Natural killer cell treated with Interleukin-12 subunit alpha and Interleukin-12 subunit beta and Interleukin-15 and Interleukin-18, amount 100 ng/mL, for 72 hours (primary cell): ENCODE results near the gene WNT2B. TPM values are rescaled to one million over a fixed set of nuclear protein-coding genes. Genes with fewer than 3 reads are reported as not detected.

Experiments used
- ATAC-seq, 2 donors: fragments of 150-1000 bp; cut with Tn5 transposase in 1 of 2; sonication (Bioruptor Pico), chemical (Tn5 transposase) in 1 of 2; 2 replicates each; pipeline ENCODE4 v1.10.0; 2021
- DNase-seq: peaks from one replicate; pipeline ENCODE4 v3.0.0; 2022; ENCODE audit warnings: low spot score
- H3K27ac Mint-ChIP-seq, 2 donors: 1 replicate in 1 of 2; 2 replicates in 1 of 2; pipeline ENCODE4 v1.8.0; 2022; ENCODE audit warnings: mixed read lengths in 2 of 2, mild to moderate bottlenecking in 1 of 2, moderate library complexity in 1 of 2
- H3K27me3 Mint-ChIP-seq, 2 donors: 1 replicate in 1 of 2; 2 replicates in 1 of 2; pipeline ENCODE4 v1.8.0; 2022; ENCODE audit warnings: mixed read lengths in 2 of 2
- H3K36me3 Mint-ChIP-seq: one replicate; pipeline ENCODE4 v1.8.0; 2022; ENCODE audit warnings: mixed read lengths
- H3K4me1 Mint-ChIP-seq, 2 donors: 1 replicate in 1 of 2; 2 replicates in 1 of 2; pipeline ENCODE4 v1.8.0; 2022; ENCODE audit warnings: low read depth in 2 of 2, mixed read lengths in 2 of 2, mild to moderate bottlenecking in 1 of 2
- H3K4me3 Mint-ChIP-seq: one replicate; pipeline ENCODE4 v1.8.0; 2022; ENCODE audit warnings: mixed read lengths
- H3K9me3 Mint-ChIP-seq: 2 replicates; pipeline ENCODE4 v1.8.0; 2022; ENCODE audit warnings: mixed read lengths
- total RNA-seq, 2 donors: library from RNA; stranded (reverse); gene quantifications; one replicate each; pipeline ENCODE4 v1.2.3, GENCODE V29; 2022

Gene WNT2B
- total RNA-seq, 2 donors from 2014 or later, result 0.14 to 0.86 TPM

DNA sequence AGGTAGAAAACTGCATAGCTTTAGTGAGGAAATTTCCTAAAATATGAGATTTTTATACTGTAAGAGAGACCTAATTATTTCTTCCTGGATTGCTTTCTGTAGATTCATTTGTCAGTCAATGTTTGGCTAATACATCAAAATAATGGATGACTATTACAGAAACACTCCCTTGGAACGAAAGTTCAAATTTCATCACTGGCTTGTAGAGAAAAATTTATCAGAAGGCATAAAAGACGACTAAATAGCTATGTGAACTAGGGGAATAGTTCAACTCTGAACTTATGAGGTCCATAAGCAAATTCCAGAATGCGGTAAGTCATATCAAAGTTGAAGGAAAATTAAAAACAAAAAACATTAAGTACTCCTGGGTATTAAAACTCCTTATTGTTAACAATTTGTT lies 36.0 kb downstream of the WNT2B start:
- Mint-ChIP-seq H3K4me3 (no peak overlapping the region), H3K27ac (no peak overlapping the region), H3K36me3 (peaks cover 6% of the 10 kb centered on the region), H3K27me3 (no peaks in the 10 kb centered on the region), H3K9me3 (no peaks in the 10 kb centered on the region), H3K4me1 (no peaks in the 10 kb centered on the region)
- ATAC-seq (no peak), DNase-seq (no peak)

- Mint-ChIP-seq H3K27me3 (no peaks in the 10 kb centered on the region), H3K4me1 (no peaks in the 10 kb centered on the region), H3K27ac (no peak overlapping the region), H3K4me3 (no peak overlapping the region), H3K9me3 (no peaks in the 10 kb centered on the region), H3K36me3 (no peaks in the 10 kb centered on the region)
- no peak for DNase-seq
- ATAC-seq, result no peak
Observed at GRCh38 chr1:112546076-112546475, 37.3 kb downstream of the WNT2B start.

DNA sequence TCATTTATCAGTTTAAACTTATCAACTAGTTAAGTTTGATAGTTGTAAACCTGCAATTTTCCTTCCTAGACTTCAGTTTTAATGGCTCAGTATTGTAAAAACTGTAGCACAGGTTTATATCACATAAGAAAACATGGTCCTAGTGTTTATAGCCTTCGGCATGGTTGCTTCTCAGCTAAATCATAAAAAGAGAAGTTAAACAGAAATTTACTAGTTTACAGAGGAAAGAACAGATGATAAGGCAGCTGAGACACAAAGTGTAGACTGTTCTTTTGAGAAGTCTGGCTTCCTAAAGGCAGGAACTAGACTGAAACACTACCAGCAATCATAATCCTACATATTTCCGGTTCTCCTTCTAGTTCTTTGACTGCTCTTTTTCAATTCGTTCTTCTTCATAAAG lies 39.8 kb downstream of the WNT2B start:
- Mint-ChIP-seq H3K4me3 (no peak overlapping the region), H3K27me3 (no peaks in the 10 kb centered on the region), H3K4me1 (no peaks in the 10 kb centered on the region), H3K9me3 (no peaks in the 10 kb centered on the region), H3K36me3 (no peaks in the 10 kb centered on the region), H3K27ac (no peak overlapping the region)
- DNase-seq (no peak), ATAC-seq (no peak)

GRCh38 chr1:112549590-112549989 lies 40.8 kb downstream of the WNT2B start:
- no peak for ATAC-seq
- no peaks in the 10 kb centered on the region for H3K36me3 Mint-ChIP-seq
- no peaks in the 10 kb centered on the region for H3K4me1 Mint-ChIP-seq
- DNase-seq, result no peak
- no peak overlapping the region for H3K4me3 Mint-ChIP-seq
- H3K9me3 Mint-ChIP-seq, result no peaks in the 10 kb centered on the region
- H3K27ac Mint-ChIP-seq, result no peak overlapping the region
- H3K27me3 Mint-ChIP-seq, result no peaks in the 10 kb centered on the region

GRCh38 chr1:112554411-112554810 lies 45.6 kb downstream of the WNT2B start:
- no peak for DNase-seq

GRCh38 chr1:112557385-112557784 lies 48.6 kb downstream of the WNT2B start:
- Mint-ChIP-seq H3K27me3 (no peaks in the 10 kb centered on the region), H3K27ac (no peak overlapping the region), H3K4me1 (peaks cover 3 to 7% of the 10 kb centered on the region in 2 donors), H3K9me3 (no peaks in the 10 kb centered on the region), H3K4me3 (no peak overlapping the region), H3K36me3 (no peaks in the 10 kb centered on the region)
- peak in 1 of 2 donors; percentile 70 for ATAC-seq
- no peak for DNase-seq

More at GRCh38 chr1:112554411-112554810, 45.6 kb downstream of the WNT2B start:
- ATAC-seq, result no peak
- Mint-ChIP-seq H3K4me1 (peaks cover 3 to 7% of the 10 kb centered on the region in 2 donors), H3K9me3 (no peaks in the 10 kb centered on the region), H3K27ac (no peak overlapping the region), H3K27me3 (no peaks in the 10 kb centered on the region), H3K4me3 (no peak overlapping the region), H3K36me3 (no peaks in the 10 kb centered on the region)

DNA sequence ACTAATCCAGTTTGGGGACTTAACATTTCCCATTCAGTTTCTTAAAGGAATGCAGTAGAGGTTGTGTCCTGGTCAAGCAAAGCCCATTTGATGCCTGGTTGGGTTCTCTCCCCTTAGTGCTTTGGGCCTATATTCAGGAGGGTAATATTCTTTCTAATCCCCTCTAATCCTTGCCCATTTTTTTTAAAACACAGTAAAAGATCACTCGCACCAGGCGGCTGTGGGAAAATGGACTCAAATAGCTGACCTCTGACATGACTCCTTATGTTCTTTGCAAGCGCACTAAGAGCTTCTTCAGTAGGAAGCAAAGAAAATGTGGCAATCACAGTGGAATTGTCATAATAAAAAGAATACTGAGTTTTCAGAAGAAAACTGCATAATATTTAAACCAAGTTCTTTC lies 49.9 kb downstream of the WNT2B start:
- Mint-ChIP-seq H3K4me3 (no peak overlapping the region), H3K27me3 (no peaks in the 10 kb centered on the region), H3K9me3 (no peaks in the 10 kb centered on the region), H3K4me1 (peaks cover 3 to 7% of the 10 kb centered on the region in 2 donors), H3K36me3 (no peaks in the 10 kb centered on the region), H3K27ac (no peak overlapping the region)
- DNase-seq (no peak), ATAC-seq (no peak)

DNA sequence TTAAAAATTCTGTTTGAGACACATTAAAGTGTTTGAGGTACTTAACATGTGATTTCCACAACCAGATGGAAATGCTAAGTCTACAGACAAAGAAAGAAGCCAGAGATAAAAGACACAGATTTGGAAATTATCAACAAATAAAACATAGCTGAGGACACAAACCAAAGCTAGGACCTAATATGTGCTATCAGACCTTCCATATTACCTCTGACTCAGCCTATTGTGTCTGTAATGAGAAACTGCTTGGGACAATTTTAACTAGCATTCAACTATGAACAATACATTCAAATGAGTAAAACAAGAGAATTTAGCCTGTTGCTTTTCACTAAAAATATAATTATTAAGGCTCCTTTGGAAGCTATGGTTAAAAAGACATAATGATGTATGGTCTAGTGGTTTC lies 54.6 kb downstream of the WNT2B start:
- Mint-ChIP-seq H3K9me3 (no peaks in the 10 kb centered on the region), H3K4me3 (no peak overlapping the region), H3K36me3 (no peaks in the 10 kb centered on the region), H3K27me3 (no peaks in the 10 kb centered on the region), H3K4me1 (no peaks in the 10 kb centered on the region), H3K27ac (no peak overlapping the region)
- ATAC-seq (no peak), DNase-seq (no peak)

GRCh38 chr1:112564081-112564480 lies 55.3 kb downstream of the WNT2B start:
- no peaks in the 10 kb centered on the region for H3K36me3 Mint-ChIP-seq

DNA sequence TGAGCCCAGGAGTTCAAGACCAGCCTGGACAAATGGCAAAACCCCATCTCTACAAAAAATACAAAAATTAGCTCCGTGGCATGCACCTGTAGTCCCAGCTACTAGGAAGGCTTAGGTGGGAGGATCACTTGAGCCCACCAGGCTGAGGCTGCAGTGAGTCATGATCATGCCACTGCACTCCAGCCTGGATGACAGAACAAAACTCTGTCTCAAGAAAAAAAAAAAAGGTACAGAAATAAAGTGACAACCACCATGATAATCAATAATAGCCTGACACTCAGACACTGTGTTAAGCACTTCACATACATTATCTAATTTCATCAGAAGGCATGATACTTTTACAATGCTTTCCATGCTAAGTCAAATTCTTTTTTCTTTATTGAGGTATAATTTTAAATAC lies 57.0 kb downstream of the WNT2B start:
- no peak for DNase-seq
- ATAC-seq, result no peak
- Mint-ChIP-seq H3K36me3 (no peaks in the 10 kb centered on the region), H3K4me1 (no peaks in the 10 kb centered on the region), H3K27me3 (no peaks in the 10 kb centered on the region), H3K4me3 (no peak overlapping the region), H3K9me3 (no peaks in the 10 kb centered on the region), H3K27ac (no peak overlapping the region)

More at GRCh38 chr1:112564081-112564480, 55.3 kb downstream of the WNT2B start:
- H3K27me3 Mint-ChIP-seq, result no peaks in the 10 kb centered on the region
- no peaks in the 10 kb centered on the region for H3K9me3 Mint-ChIP-seq
- no peak for DNase-seq
- no peak overlapping the region for H3K27ac Mint-ChIP-seq
- H3K4me3 Mint-ChIP-seq, result no peak overlapping the region
- H3K4me1 Mint-ChIP-seq, result no peaks in the 10 kb centered on the region
- no peak for ATAC-seq

DNA sequence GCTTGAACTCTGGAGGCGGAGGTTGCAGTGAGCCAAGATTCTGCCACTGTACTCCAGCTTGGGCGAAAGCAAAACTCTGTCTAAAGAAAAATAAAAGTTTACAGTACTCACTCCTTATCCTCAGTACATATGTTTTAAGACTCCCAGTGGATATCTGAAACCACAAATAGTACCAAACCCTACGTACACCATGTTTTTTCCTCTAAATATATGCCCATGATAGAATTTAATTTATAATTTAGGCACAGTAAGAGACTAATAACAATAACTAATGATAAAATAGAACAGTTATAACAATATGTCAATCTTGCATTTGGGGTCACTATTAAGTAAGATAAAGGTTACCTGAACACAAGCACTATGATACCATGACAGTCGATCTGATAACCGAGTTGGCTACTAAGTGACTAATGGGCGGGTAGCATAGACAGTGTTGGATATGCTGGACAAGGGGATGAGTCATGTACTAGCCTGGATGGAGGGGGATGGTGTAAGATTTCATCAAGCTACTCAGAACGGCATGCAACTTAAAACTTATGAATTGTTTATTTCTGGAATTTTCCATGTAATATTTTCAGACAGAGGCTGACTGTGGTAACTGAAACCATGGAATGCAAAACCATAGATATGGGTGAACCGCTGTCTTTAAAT lies 66.5 kb downstream of the WNT2B start:
- Mint-ChIP-seq H3K9me3 (no peaks in the 10 kb centered on the region), H3K4me1 (no peaks in the 10 kb centered on the region), H3K36me3 (no peaks in the 10 kb centered on the region), H3K4me3 (no peak overlapping the region), H3K27me3 (no peaks in the 10 kb centered on the region), H3K27ac (no peak overlapping the region)
- DNase-seq (no peak), ATAC-seq (no peak)

GRCh38 chr1:112576240-112576639 lies 67.5 kb downstream of the WNT2B start:
- Mint-ChIP-seq H3K4me1 (no peaks in the 10 kb centered on the region), H3K27me3 (no peaks in the 10 kb centered on the region), H3K27ac (no peak overlapping the region), H3K36me3 (no peaks in the 10 kb centered on the region), H3K9me3 (no peaks in the 10 kb centered on the region), H3K4me3 (no peak overlapping the region)
- no peak for ATAC-seq
- no peak for DNase-seq
